ENCODE measurements around the gene MYH6.
"Not testable (repeated sequence)": the region's sequence is repeated elsewhere in the genome, so short reads cannot be mapped to it uniquely, and the experiment has no call there.

MYH6 gene

DNA sequence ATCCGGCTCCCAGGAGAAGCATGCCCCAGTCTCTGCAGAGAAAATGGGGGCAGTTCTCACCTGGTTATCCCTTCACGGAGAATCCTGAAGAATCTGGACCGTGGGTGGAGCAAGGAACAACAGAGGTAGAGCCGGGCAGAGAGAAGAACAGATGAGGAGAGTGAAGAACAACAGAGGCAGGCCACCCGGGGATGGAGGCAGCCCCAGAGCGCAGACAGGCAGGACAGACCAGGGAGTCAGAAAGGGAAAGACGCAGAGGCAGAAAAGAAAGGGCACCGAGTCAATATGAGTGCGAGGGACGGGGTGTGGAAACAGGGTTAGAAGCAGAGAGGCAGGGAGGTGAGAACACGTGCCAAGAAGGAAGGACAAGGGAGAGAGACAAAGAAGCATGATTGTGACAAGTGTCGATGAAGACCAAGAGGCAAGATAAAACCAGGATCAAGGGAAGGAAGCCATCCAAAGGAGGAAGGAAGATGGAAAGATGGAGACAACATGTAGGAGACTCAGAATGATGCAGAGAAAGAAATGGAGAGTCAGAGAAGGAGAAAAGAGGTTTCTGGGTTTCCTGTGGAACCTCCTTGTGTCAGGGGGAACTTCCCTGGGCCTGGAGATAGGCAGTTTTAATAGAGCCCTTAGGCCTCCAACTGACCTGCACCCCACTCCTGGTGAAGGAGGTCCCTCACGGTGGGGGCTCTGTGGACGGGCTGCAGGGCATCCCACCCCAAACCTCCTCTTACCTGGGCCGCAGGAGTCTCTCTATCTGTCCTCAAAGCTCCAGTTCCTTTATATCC is at the start of gene MYH6:
TSS of gene MYH6 (minus strand) at position 758 of the 791 bp plus-strand sequence. CDS start 1,050 bp downstream, outside the sequence.
- H3K4me3 ChIP-seq (ENCODE audit: low read depth, low read length) = no peak within 1 kb of the TSS
- DNase-seq (ENCODE audit: low read depth) = no peak
- TF ChIP-seq, protein P1, sequence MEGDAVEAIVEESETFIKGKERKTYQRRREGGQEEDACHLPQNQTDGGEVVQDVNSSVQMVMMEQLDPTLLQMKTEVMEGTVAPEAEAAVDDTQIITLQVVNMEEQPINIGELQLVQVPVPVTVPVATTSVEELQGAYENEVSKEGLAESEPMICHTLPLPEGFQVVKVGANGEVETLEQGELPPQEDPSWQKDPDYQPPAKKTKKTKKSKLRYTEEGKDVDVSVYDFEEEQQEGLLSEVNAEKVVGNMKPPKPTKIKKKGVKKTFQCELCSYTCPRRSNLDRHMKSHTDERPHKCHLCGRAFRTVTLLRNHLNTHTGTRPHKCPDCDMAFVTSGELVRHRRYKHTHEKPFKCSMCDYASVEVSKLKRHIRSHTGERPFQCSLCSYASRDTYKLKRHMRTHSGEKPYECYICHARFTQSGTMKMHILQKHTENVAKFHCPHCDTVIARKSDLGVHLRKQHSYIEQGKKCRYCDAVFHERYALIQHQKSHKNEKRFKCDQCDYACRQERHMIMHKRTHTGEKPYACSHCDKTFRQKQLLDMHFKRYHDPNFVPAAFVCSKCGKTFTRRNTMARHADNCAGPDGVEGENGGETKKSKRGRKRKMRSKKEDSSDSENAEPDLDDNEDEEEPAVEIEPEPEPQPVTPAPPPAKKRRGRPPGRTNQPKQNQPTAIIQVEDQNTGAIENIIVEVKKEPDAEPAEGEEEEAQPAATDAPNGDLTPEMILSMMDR (conservative IDR thresholded peaks at IDR 0.05; ENCODE audit: low read depth, low read length) = no peak

DNA sequence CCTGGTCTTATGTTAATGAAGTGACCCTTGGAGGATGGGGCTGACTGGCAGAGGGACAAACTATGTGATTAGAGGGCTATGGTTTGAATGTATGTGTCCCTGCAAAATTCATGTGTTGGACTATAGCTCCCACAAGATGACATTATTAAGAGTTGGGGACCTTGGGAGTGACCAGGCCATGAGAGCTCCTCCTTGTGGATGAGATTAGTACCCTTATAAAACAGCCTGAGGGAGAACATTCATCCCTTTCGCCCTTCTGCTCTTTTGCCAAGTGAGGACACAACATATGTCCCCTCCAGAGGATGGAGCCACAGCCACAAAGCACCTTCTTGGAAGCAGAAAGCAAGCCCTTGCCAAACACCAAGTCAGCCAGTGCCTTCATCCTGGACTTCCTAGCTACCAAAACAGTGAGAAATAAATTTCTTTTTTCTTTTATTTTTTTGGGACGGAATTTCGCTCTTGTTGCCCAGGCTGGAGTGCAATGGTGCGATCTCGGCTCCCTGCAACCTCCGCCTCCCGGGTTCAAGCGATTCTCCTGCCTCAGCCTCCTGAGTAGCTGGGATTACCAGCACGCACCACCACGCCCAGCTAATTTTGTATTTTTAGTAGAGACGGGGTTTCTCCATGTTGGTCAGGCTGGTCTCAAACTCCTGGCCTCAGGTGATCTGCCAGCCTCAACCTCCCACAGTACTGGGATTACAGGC is 49.0 kb upstream of the MYH6 start:
- TF ChIP-seq, protein P1 (conservative IDR thresholded peaks at IDR 0.05; ENCODE audit: low read depth, low read length) = peak; percentile 59
- not testable (repeated sequence) for H3K4me3 ChIP-seq (ENCODE audit: low read depth, low read length)
- DNase-seq (ENCODE audit: low read depth) = peak; percentile 25

DNA sequence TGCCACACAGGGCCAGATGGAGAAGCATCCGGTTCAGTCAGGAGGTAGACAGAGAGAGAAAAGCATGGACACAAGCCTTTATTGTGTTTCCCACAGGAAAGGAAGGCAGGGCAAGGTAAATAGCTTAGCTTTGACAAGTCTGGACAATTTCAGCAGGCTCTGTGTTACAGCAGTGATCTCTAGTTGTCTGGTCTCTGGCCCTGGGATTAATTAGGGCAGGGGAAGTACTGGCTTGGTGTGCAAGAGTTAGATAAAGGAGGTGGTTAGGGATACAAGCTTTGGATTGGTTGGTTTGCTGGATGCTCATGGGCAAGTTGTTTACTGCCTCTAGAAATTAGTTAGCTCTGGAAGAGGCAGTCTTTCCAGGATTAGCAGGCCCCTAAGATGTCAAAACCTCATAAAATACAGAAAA is 46.4 kb upstream of the MYH6 start:
- no peak for DNase-seq (ENCODE audit: low read depth)
- no peak overlapping the region for H3K4me3 ChIP-seq (ENCODE audit: low read depth, low read length)
- TF ChIP-seq, protein P1 (conservative IDR thresholded peaks at IDR 0.05; ENCODE audit: low read depth, low read length) = no peak

DNA sequence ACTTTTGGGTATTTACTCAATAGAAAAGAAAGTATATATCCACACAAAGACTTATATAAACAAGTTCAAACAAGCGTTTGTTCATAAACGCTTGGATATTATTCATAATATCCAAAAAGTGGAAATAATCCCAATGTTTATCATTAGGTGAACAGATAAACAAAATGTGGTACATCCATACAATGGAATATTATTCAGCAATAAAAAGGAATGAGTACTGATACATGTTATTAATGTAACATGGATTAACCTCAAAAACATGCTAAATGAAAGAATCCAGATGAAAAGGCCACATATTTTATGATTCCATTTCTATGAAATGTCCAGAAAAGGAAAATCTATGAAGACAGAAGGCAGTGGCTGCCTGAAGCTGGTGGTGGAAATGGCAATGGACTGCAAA is 44.2 kb upstream of the MYH6 start:
- H3K4me3 ChIP-seq (ENCODE audit: low read depth, low read length) = no peak overlapping the region
- no peak for DNase-seq (ENCODE audit: low read depth)
- TF ChIP-seq, protein P1 (conservative IDR thresholded peaks at IDR 0.05; ENCODE audit: low read depth, low read length) = no peak

DNA sequence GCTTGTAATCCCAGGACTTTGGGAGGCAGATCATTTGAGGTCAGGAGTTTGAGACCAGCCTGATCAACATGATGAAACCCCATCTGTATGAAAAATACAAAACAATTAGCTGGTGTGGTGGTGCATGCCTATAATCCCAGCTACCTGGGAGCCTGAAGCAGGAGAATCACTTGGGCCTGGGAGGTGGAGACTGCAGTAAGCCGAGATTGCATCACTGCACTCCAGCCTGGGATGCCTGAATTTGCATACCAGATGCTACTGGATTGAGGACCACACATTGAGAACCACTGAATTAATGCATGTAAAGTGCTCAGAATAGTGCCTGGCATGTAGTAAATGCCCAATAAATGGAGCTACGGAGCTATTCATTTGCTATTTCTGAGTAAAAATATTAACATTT is 42.3 kb upstream of the MYH6 start:
- H3K4me3 ChIP-seq (ENCODE audit: low read depth, low read length) = no peak overlapping the region
- no peak for DNase-seq (ENCODE audit: low read depth)
- TF ChIP-seq, protein P1 (conservative IDR thresholded peaks at IDR 0.05; ENCODE audit: low read depth, low read length) = no peak

DNA sequence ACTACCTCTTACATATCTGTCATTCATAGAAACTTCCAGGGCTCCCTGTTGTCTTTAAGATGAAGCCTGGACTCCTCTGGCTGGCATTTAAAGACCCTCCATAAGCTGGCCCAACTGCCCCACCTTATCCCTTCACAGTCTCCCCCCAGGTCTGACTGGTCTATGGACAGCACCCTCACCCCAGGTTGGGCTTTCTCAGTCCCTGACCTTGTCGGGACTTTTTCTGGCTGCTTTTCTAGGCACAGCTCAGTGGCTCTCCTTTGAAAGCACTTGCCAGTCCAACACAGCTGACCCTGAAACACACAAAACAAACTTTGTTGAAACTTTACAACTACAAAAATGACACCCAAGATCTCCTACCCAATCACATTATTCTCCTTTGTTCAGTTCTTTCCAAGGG is 41.2 kb upstream of the MYH6 start:
- TF ChIP-seq, protein P1 (conservative IDR thresholded peaks at IDR 0.05; ENCODE audit: low read depth, low read length) = no peak
- H3K4me3 ChIP-seq (ENCODE audit: low read depth, low read length) = no peak overlapping the region
- no peak for DNase-seq (ENCODE audit: low read depth)
